Uterus (tissue), 4 donors: Measurements from ENCODE around the gene ADGRL2. TPM values are rescaled to one million over a fixed set of nuclear protein-coding genes. Genes with fewer than 3 reads are reported as not detected.

Experiments used
- DNase-seq, 2 donors: peaks; one replicate each; pipeline ENCODE4 v3.0.0-alpha.2; 2019 to 2020
- H3K27ac ChIP-seq, 2 donors: fragments of 200-600 bp; sonication (generic); 1 replicate in 1 of 2; 2 replicates in 1 of 2; pipeline ENCODE4 v1.5.1; 2016 to 2018
- H3K27me3 ChIP-seq, 2 donors: fragments of 200-600 bp; sonication (generic); one replicate each; pipeline ENCODE4 v1.5.1; 2018 to 2019; ENCODE audit warnings: control low read depth in 1 of 2
- H3K36me3 ChIP-seq, 2 donors: fragments of 200-600 bp; sonication (generic); one replicate each; pipeline ENCODE4 v1.5.1; 2019; ENCODE audit warnings: control low read depth in 1 of 2
- H3K4me1 ChIP-seq, 2 donors: fragments of 200-600 bp; sonication (generic); one replicate each; pipeline ENCODE4 v1.5.1; 2018 to 2019; ENCODE audit warnings: control low read depth in 1 of 2
- H3K4me3 ChIP-seq, 2 donors: fragments of 200-600 bp; sonication (generic); 1 replicate in 1 of 2; 2 replicates in 1 of 2; pipeline ENCODE4 v1.5.1; 2018 to 2019; ENCODE audit warnings: mild to moderate bottlenecking in 1 of 2
- H3K9me3 ChIP-seq, 2 donors: fragments of 200-600 bp; sonication (generic); one replicate each; pipeline ENCODE4 v1.5.1; 2019; ENCODE audit warnings: control low read depth in 1 of 2
- POLR2A ChIP-seq, 2 donors: fragments of 450-650 bp; IDR thresholded peaks; one replicate each; pipeline ENCODE4 v1.6.1; 2016; ENCODE audit warnings: antibody characterized with exemption in 2 of 2, mild to moderate bottlenecking in 1 of 2, moderate library complexity in 1 of 2
- intact Hi-C: fragments of 100-400 bp; cut with DNase I; formaldehyde crosslinking; loops from one replicate; pipeline ENCODE4 v1.15.1; 2023; ENCODE audit warnings: low total_unique reads
- total RNA-seq, 4 donors: library from RNA; depleted of rRNA in 3 of 4; stranded (reverse); fragments of >200 nt in 3 of 4; gene quantifications; one replicate each; pipeline versions ENCODE4 v1.1.0 to v1.2.4, GENCODE V29; 2014 to 2023
- TF ChIP-seq, protein P1 (sequence below), 4 experiments: fragments of 200-600 bp in 2 of 4; fragments of 450-650 bp in 2 of 4; sonication (generic) in 2 of 4; IDR thresholded peaks; one replicate each; pipeline ENCODE4 v1.5.1; 2016 to 2019; ENCODE audit warnings: antibody characterized with exemption in 4 of 4, mild to moderate bottlenecking in 2 of 4, moderate library complexity in 1 of 4
- donor health status: DM: yes; HTN: yes; CAD: no.

The ADGRL2 gene
- total RNA-seq, result 100 to 1,000 TPM in 1 of 4 donors, 10 to 100 TPM in 3; 29.1 to 200 (median 50.7) TPM

DNA sequence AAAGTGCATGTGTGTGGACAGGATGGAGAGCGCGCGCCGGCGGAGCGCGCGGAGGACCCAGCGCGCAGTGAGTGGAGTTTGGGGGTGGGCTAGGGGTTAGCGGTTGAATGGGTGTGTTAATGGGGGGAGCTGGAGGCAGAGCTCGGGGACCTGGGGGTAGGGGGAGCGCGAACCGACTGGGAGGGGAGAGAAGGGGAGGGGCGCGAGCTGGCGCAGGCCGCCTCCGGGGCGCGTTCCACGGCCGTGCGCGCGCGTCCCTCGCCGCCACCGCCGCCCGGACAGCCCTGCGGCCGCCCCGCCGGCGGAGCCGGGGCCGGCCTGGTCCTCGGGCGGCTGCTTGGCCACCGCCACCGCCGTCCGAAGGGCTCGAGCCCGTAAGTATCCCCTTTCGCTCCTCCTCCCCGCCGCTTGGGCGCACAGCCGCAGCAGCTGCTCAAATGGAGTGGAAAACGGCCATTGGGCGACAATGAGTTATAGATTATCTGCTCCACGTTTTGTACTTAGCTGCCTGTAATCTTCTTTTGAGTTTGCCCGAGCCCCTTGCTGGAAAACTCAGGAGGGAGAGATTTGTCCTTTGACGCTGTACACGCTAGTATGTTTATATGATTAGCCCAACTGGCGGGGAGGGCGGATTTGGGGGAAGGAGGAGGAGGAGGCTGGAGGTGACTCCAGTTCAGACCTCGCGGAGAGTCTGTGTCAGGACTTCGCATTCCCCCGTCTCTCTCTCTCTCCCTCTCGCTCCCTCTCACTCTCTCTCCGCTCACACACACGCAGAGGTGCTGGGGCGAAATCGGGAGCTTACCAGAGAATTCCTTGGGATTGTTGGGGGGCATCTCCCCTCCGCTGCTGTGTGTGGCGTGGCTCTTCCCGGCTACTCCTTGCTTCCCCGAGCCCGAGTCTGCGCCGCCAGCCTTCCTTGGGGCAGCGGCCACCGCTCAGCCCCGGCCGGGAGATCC lies at the start of gene ADGRL2:
TSS of gene ADGRL2 (plus strand) at position 240 of the 956 bp plus-strand sequence. CDS start 36,051 bp downstream, outside the sequence.
- peak within 1 kb of the TSS; percentile 37 to 68 for H3K4me3 ChIP-seq
- no peaks in the 10 kb centered on the region for H3K9me3 ChIP-seq
- no peaks in the 10 kb centered on the region for H3K4me1 ChIP-seq
- intact Hi-C loops, result no loop called here
- TF ChIP-seq, protein P1, sequence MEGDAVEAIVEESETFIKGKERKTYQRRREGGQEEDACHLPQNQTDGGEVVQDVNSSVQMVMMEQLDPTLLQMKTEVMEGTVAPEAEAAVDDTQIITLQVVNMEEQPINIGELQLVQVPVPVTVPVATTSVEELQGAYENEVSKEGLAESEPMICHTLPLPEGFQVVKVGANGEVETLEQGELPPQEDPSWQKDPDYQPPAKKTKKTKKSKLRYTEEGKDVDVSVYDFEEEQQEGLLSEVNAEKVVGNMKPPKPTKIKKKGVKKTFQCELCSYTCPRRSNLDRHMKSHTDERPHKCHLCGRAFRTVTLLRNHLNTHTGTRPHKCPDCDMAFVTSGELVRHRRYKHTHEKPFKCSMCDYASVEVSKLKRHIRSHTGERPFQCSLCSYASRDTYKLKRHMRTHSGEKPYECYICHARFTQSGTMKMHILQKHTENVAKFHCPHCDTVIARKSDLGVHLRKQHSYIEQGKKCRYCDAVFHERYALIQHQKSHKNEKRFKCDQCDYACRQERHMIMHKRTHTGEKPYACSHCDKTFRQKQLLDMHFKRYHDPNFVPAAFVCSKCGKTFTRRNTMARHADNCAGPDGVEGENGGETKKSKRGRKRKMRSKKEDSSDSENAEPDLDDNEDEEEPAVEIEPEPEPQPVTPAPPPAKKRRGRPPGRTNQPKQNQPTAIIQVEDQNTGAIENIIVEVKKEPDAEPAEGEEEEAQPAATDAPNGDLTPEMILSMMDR (IDR thresholded peaks at IDR 0.05), result peak in 1 of 4 experiments; percentile 24
- TF ChIP-seq POLR2A (IDR thresholded peaks at IDR 0.05), result peak in 1 of 2 donors; percentile 49
- peaks cover 0 to 24% of the 10 kb centered on the region in 2 donors for H3K27me3 ChIP-seq
- no peaks in the 10 kb centered on the region for H3K36me3 ChIP-seq
- peak; percentile 71 to 74 for DNase-seq
- H3K27ac ChIP-seq, result peak within 1 kb of the TSS; percentile 81 to 85

DNA sequence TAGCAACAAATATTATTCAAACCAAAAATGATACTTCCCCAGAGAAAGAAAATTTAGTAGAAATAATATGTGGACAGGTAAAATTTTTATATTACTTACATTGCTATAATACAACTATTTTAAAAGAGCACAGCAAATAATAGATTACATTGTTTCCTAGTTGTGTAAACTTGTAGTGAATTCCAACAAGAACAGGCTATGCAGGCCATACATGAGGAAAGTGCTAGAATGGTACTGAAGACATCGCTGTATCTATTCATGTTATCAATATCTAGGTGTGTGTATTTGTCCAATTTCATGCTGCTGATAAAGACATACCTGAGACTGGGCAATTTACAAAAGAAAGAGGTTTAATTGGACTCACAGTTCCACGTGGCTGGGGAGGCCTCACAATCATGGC lies 47.9 kb upstream of the ADGRL2 start:
- no peaks in the 10 kb centered on the region for H3K4me1 ChIP-seq
- TF ChIP-seq, protein P1 (IDR thresholded peaks at IDR 0.05), result no peak
- TF ChIP-seq POLR2A (IDR thresholded peaks at IDR 0.05), result no peak
- intact Hi-C loops, result no loop called here
- H3K9me3 ChIP-seq, result no peaks in the 10 kb centered on the region
- no peaks in the 10 kb centered on the region for H3K36me3 ChIP-seq
- no peak overlapping the region for H3K4me3 ChIP-seq
- DNase-seq, result no peak
- H3K27ac ChIP-seq, result no peak overlapping the region
- no peaks in the 10 kb centered on the region for H3K27me3 ChIP-seq

DNA sequence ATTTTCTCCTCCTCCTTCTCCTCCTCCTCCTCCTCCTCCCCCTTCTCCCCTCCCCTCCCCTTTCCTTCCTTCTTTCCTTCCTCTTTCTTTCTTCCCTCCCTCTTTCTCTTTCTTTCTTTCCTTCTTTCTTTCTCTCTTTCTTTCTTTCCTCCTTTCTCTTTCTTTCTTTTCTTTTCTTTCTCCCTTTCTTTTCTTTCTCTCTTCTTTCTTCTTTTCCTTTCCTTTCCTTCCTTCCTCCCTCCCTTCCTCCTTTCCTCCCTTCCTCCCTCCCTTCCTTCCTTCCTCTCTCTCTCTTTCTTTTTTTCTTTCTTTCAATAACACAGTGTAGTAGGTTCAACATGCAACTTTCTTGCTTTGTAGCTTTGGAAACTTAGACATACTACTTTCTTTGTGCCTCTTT lies 46.3 kb upstream of the ADGRL2 start:
- intact Hi-C loops, result no loop called here
- no peak for TF ChIP-seq POLR2A (IDR thresholded peaks at IDR 0.05)
- TF ChIP-seq, protein P1 (IDR thresholded peaks at IDR 0.05), result no peak

DNA sequence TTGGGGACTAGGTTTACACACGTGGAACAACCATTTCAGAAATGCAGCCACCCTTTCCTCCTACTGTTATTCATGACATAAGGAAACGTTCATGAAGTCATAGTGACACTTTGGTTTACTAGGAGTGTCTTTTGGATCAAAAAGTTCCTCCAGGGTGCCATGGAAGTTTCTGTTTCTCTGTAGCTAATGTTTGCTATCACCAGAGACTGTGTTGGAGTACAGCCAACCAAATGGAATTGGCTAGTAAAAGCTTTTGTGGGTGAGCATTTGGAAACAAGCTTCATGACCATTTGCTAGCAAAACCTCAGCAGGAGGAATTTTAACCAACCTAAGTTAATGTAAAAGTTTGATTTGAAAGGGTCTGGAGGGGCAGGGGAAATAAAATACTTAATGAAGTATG lies 43.9 kb upstream of the ADGRL2 start:
- Histone ChIP-seq H3K9me3 (no peaks in the 10 kb centered on the region), H3K36me3 (no peaks in the 10 kb centered on the region), H3K27ac (no peak overlapping the region), H3K27me3 (no peaks in the 10 kb centered on the region), H3K4me3 (no peak overlapping the region), H3K4me1 (no peaks in the 10 kb centered on the region)
- no peak for DNase-seq
- TF ChIP-seq, protein P1 (IDR thresholded peaks at IDR 0.05), result no peak
- no peak for TF ChIP-seq POLR2A (IDR thresholded peaks at IDR 0.05)
- intact Hi-C loops, result no loop called here

More for the DNA sequence above, 46.3 kb upstream of the ADGRL2 start:
- H3K4me1 ChIP-seq, result no peaks in the 10 kb centered on the region
- no peaks in the 10 kb centered on the region for H3K27me3 ChIP-seq
- no peak for DNase-seq
- no peaks in the 10 kb centered on the region for H3K36me3 ChIP-seq
- H3K27ac ChIP-seq, result no peak overlapping the region
- no peak overlapping the region for H3K4me3 ChIP-seq
- H3K9me3 ChIP-seq, result no peaks in the 10 kb centered on the region

DNA sequence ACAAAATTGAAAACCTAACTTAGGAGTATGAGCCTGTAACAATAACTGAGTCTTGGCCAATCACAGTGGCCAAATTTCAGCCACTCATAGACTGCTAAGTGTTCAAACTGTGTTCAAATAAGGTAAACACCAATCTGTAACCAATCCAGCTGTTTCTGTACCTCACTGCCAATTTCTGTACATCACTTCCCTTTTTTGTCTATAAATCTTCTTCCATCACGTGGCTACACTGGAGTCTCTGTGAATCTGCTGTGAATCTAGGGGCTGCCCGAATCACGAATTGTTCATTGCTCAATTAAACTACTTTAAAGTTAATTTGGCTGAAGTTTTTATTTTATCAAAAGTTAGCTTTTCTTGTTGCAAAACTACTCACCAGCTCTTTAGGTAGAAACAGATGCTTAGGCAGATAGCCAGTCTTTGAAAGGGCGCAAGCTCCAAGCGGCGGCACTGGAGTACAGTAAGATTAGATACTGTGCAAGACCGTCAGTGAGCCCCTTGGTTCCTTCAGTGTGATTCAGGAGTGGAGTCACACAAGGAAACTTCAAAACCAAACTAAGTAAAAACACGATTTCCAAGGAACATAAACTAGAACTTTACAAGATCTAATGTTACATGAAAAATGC lies 43.2 kb upstream of the ADGRL2 start:
- no peak for TF ChIP-seq POLR2A (IDR thresholded peaks at IDR 0.05)
- TF ChIP-seq, protein P1 (IDR thresholded peaks at IDR 0.05), result no peak
- intact Hi-C loops, result no loop called here
- no peaks in the 10 kb centered on the region for H3K36me3 ChIP-seq
- H3K27me3 ChIP-seq, result no peaks in the 10 kb centered on the region
- no peaks in the 10 kb centered on the region for H3K4me1 ChIP-seq
- DNase-seq, result no peak
- no peak overlapping the region for H3K27ac ChIP-seq
- H3K9me3 ChIP-seq, result no peaks in the 10 kb centered on the region
- no peak overlapping the region for H3K4me3 ChIP-seq
